Gastrocnemius medialis (tissue), 4 donors: Measurements from ENCODE around the gene CACNA1C.

Experiments used
- CTCF ChIP-seq, 5 experiments: fragments of 450-650 bp in 3 of 5; fragments of 200-600 bp in 2 of 5; sonication (generic) in 2 of 5; IDR thresholded peaks in 4 of 5; conservative IDR thresholded peaks in 1 of 5; 1 replicate in 4 of 5; 2 replicates in 1 of 5; pipeline ENCODE4 v1.5.1; 2016 to 2019; ENCODE audit warnings: antibody characterized with exemption in 5 of 5, mild to moderate bottlenecking in 3 of 5, moderate library complexity in 3 of 5
- POLR2A ChIP-seq, 2 donors: fragments of 450-650 bp; IDR thresholded peaks; one replicate each; pipeline ENCODE4 v1.6.1; 2017; ENCODE audit warnings: antibody characterized with exemption in 2 of 2, mild to moderate bottlenecking in 2 of 2, moderate library complexity in 2 of 2

GRCh38 chr12:2286461-2287131 is 233.8 kb downstream of the CACNA1C start:
- no peak for TF ChIP-seq CTCF (IDR thresholded peaks at IDR 0.05 in 4 of 5, conservative IDR thresholded peaks at IDR 0.05 in 1 of 5)
- no peak for TF ChIP-seq POLR2A (IDR thresholded peaks at IDR 0.05)
